ENCODE measurements around the gene ADGRF3.
"Not testable (repeated sequence)": the region's sequence is repeated elsewhere in the genome, so short reads cannot be mapped to it uniquely, and the experiment has no call there.

The ADGRF3 gene

DNA sequence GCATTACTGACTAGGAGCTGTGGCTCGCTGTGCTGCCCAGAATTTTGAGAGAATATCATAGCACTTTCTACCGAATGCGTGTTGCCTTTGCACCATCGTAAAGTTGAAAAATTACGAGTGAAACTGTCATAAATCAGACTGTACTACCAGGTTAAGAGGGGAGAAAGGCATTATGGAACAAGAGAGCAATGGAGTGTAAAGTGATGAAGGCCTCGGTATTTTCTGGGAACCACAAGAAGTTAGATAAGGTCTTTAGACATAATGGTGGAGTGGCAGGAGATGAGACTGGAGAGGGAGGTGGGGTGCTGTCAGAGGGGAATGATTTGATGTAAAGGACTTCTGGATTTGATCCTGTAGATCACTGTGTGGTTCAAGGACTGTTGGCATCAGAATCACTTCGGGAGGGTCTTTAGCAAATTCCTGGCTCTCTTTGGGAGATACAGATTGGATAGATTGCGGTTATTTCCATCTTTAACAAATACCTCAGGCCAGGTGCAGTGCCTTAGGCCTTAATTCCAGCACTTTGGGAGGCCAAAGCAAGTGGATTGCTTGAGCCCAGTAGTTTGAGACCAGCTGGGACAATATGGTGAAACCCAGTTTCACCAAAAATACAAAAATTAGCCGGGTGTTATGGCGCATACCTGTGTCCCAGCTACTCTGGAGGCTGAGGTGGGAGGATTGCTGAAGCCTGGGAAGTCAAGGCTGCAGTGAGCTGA is 4.9 kb upstream of the ADGRF3 start:
- no peak for DNase-seq

GRCh38 chr2:26349690-26350089 is 3.1 kb upstream of the ADGRF3 start:
- no peak for DNase-seq

GRCh38 chr2:26347286-26347865 is 787 bp upstream of the ADGRF3 start:
- peak; percentile 9 for DNase-seq

DNA sequence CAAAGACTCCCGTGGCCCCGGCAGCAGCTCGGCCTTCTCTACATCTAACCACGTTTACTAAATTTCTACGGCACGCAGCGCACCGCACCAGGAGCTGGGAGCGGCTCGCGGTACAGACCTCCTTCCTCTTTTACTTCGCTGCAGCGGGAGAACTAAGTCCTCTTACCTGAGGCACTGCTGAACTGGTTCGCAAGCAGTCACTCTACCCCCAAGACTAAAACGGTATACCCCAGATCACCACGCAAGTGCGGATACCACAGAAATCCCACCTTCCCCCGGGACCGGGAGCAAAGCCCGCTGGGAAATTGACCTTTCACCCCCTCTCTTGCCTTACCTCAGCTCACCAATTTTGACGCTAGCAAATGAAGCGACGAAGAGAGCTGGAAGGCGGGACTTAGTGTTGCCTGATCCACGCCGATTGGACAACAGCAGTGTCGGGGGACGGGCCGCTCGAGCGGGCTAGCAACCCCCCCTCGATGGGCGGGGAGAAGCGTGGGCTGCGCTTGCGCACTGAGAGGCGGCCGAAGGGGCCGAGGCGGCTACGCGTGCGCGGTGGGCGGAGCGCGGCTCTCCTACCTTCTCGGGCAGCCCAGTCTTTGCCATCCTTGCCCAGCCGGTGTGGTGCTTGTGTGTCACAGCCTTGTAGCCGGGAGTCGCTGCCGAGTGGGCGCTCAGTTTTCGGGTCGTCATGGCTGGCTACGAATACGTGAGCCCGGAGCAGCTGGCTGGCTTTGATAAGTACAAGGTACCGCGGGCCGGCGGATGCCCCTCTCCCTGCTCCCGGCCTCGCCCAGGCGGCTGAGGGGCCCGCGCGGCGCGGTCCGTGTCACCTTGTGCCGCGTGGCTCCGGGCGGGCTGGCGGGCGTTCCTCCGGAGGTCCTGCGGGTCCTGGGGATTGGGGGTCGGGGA is 790 bp downstream of the ADGRF3 start, which contains the start of gene SELENOI:
Gene SELENOI, plus strand, starts transcription at position 599 of the 909 bp plus-strand sequence. Its CDS starts 90 bp downstream, at position 689.
- DNase-seq = peak; percentile 100

GRCh38 chr2:26345283-26345544 is 1.4 kb downstream of the ADGRF3 start:
- DNase-seq = no peak

- DNase-seq = no peak
Observed at GRCh38 chr2:26344581-26345282, 1.9 kb downstream of the ADGRF3 start.

DNA sequence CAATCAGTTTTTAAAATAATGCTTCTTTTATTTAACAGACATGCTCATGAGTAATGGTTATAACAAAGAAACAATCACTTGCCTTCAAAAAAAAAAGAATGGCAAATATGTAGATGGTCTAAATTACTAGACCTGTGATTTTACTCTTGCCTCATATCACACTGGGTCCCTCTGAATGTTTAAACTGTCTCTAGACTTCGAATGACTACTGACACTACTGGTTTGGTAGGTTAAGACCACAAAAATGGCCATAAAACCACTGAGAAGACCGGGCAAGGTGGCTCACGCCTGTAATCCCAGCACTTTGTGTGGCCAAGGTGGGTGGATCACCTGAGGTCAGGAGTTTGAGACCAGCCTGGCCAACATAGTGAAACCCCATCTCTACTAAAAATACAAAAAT is 5.8 kb downstream of the ADGRF3 start:
- DNase-seq = no peak

GRCh38 chr2:26337298-26337697 is 9.3 kb downstream of the ADGRF3 start:
- DNase-seq = no peak

GRCh38 chr2:26336719-26337118 is 9.9 kb downstream of the ADGRF3 start:
- no peak for DNase-seq

DNA sequence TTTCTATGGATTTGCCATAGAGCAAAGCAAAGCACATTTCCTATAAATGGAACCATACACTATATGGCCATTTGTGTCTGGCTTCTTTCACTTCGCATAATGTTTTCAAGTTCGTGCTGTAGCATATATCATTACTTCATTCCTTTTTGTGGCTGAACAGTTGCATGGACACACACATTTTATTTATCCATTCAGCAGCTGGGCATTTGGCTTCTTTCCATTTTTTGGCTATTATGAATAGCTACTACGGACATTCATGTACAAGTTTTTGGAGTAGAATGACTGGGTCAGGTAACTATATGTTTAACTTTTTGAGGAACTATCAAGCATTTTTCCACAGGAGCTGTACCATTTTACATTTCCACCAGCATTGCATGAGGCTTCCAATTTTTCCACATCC is 11.4 kb downstream of the ADGRF3 start:
- DNase-seq = no peak

- no peak for DNase-seq
Observed at GRCh38 chr2:26333293-26333692, 13.3 kb downstream of the ADGRF3 start.

DNA sequence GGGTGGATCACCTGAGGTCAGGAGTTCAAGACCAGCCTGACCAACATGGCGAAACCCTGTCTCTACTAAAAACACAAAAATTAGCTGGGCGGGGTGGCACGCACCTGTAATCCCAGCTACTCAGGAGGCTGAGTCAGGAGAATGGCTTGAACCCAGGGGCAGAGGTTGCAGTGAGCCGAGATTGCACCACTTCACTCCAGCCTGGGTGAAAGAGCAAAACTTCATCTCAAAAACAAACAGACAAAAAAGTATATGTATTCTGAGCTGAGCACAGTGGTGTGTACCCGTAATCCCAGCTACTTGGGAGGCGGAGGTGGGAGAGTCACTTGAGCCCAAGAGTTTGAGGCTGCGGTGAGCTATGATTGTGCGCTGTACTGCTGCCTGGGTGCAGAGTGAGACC is 15.3 kb downstream of the ADGRF3 start:
- DNase-seq = not testable (repeated sequence)

GRCh38 chr2:26330604-26331003 is 16.0 kb downstream of the ADGRF3 start:
- DNase-seq = no peak

DNA sequence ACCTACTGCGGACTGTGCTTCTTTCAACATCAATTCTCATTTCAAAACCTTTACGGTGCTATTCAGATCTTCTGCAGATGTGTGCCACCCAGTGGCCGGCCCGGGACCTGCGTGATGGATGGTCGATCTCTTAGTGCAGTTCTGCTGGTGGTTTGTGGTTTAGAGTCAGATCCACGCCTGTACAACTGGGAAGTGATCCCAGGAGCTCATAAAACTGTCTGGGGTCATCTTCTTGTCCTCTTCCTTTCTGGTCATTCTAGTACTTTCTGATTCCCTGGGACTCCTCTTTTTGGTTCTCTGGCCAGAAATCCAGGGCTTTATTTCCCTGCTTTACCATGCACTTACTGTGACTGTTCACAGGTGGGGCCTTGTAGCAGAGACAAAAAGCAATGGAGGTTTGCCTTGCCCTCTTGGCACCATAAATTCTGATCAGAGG is 16.5 kb downstream of the ADGRF3 start:
- DNase-seq = peak; percentile 85

DNA sequence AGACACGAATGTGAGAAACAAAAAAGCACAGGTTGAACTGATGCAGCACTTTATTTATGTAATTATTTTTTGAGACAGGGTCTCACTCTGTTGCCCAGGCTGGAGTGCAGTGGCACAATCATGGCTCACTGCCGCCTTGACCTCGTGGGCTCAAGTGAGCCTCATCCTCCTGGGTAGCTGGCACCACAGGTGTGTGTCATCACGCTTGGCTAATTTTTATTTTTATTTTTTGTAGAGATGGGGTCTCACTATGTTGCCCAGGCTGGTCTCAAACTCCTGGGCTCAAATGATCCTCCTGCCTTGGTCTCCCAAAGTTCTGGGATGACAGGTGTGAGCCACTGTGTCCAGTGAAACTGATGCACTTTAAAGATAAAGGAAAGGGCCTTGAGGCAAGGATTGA is 17.5 kb downstream of the ADGRF3 start:
- not testable (repeated sequence) for DNase-seq

GRCh38 chr2:26327291-26328272 is 19.0 kb downstream of the ADGRF3 start:
- DNase-seq = no peak

DNA sequence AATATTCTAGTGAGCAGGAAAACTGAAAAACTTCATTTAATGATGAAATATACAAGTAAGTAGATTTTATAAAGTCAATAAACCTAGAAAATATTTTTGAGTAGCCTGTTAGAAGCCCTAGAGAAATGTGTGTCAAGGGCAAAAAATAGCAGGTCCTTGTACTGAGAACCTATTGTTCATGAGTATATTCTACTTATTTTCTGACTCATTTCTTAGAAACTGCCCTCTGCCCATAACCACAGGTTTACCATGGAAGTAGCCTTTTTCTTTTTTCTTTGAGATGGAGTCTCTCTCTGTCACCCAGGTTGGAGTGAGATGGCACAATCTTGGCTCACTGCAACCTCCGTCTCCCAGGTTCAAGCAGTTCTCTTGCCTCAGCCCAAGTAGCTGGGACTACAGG is 20.1 kb downstream of the ADGRF3 start:
- DNase-seq = no peak

- DNase-seq = no peak
Observed at GRCh38 chr2:26325851-26326250, 20.7 kb downstream of the ADGRF3 start.

DNA sequence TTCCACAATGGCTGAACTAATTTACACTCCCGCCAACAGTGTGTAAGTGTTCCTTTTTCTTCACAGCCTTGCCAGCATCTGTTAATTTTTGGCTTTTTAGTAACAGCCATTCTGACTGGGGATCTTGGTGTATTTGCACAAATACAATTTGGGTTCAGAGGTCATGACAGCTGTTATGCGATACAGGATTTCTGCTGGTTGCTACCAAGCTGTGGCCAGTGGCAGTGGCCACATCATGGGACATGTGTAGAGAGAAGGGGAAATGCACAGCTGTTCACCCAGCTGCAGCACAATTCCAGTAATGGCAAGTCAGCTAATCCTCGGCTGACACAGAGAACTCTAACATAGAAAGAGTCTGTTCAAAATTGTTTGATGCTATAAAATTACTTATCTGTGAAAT is 21.7 kb downstream of the ADGRF3 start:
- DNase-seq = no peak

DNA sequence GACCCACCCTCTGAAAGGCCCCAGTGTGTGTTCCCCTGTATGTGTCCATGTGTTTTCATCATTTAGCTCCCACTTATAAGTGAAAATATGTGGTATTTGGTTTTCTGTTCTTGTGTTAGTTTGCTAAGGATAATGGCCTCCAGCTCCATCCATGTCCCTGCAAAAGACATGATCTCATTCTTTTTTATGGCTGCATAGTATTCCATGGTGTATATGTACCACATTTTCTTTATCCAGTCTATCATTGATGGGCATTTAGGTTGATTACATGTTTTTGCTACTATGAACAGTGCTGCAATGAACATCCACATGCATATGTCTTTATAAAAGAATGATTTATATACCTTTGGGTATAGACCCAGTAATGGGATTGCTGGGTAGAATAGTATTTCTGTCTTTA is 22.1 kb downstream of the ADGRF3 start:
- DNase-seq = not testable (repeated sequence)

GRCh38 chr2:26318950-26319349 is 27.6 kb downstream of the ADGRF3 start:
- DNase-seq = no peak

All from NCI-H345 (cell line).